ENCODE results near the gene PHACTR3.

- TF ChIP-seq CTCF (IDR thresholded peaks at IDR 0.05 in 2 of 3, conservative IDR thresholded peaks at IDR 0.05 in 1 of 3; ENCODE audit: borderline replicate concordance in 1 of 3, insufficient read depth in 1 of 3, low read depth in 2 of 3, low read length in 2 of 3) (no peak), EZH2 (IDR thresholded peaks at IDR 0.05) (no peak), ZNF274 (IDR thresholded peaks at IDR 0.05; ENCODE audit: low read depth, low read length) (no peak), YY1 (IDR thresholded peaks at IDR 0.05; ENCODE audit: extremely low read depth, insufficient replicate concordance, low read depth, low read length) (no peak)
Measured at GRCh38 chr20:59784791-59785668, 180.7 kb downstream of the PHACTR3 start.

Data from HCT116 (cell line).